Activated CD4-positive, alpha-beta T cell treated with anti-CD3 and anti-CD28 coated beads for 4 hours (primary cell): ENCODE data around the gene ANKRD10.

Experiments used
- DNase-seq, 2 donors: peaks; one replicate each; pipeline ENCODE4 v3.0.0-alpha.2; 2020

The ANKRD10 gene

GRCh38 chr13:110885516-110885915, 29.4 kb downstream of the ANKRD10 start:
- DNase-seq = no peak

- DNase-seq = no peak
Measured at GRCh38 chr13:110884517-110884916, 30.4 kb downstream of the ANKRD10 start.

GRCh38 chr13:110883542-110883941, 31.3 kb downstream of the ANKRD10 start:
- DNase-seq = no peak

- DNase-seq = no peak
Measured at GRCh38 chr13:110882972-110883371, 31.9 kb downstream of the ANKRD10 start.

GRCh38 chr13:110881839-110882627, 32.8 kb downstream of the ANKRD10 start:
- no peak for DNase-seq

- no peak for DNase-seq
Measured at GRCh38 chr13:110880627-110881026, 34.2 kb downstream of the ANKRD10 start.

GRCh38 chr13:110879482-110879881, 35.4 kb downstream of the ANKRD10 start:
- DNase-seq = no peak

GRCh38 chr13:110877737-110878258, 37.1 kb downstream of the ANKRD10 start:
- DNase-seq = no peak

- DNase-seq = no peak
Measured at GRCh38 chr13:110876609-110877008, 38.3 kb downstream of the ANKRD10 start.

GRCh38 chr13:110875241-110875640, 39.6 kb downstream of the ANKRD10 start:
- no peak for DNase-seq

- peak; percentile 29 to 40 for DNase-seq
Measured at GRCh38 chr13:110874508-110874960, 40.3 kb downstream of the ANKRD10 start.

- no peak for DNase-seq
Measured at GRCh38 chr13:110873639-110874507, 41.0 kb downstream of the ANKRD10 start.

GRCh38 chr13:110872768-110873638, 41.9 kb downstream of the ANKRD10 start:
- DNase-seq = no peak

- DNase-seq = no peak
Measured at GRCh38 chr13:110872034-110872767, 42.7 kb downstream of the ANKRD10 start.

GRCh38 chr13:110869805-110870706, 44.8 kb downstream of the ANKRD10 start:
- DNase-seq = no peak

GRCh38 chr13:110869231-110869804, 45.6 kb downstream of the ANKRD10 start:
- no peak for DNase-seq

- DNase-seq = no peak
Measured at GRCh38 chr13:110868720-110869119, 46.1 kb downstream of the ANKRD10 start.

- DNase-seq = no peak
Measured at GRCh38 chr13:110867380-110867779, 47.5 kb downstream of the ANKRD10 start.

GRCh38 chr13:110866491-110867170, 48.2 kb downstream of the ANKRD10 start:
- no peak for DNase-seq

GRCh38 chr13:110863685-110864084, 51.2 kb downstream of the ANKRD10 start:
- DNase-seq = no peak
